ENCODE results near the gene PAX7. TPM values are rescaled to one million over a fixed set of nuclear protein-coding genes. Genes with fewer than 3 reads are reported as not detected.

The PAX7 gene
- total and polyA plus RNA-seq, 2 donors (not counting 1 experiment from before 2014, with no cell fraction given) = not detected

GRCh38 chr1:18710002-18710401, 79.4 kb downstream of the PAX7 start:
- TF ChIP-seq EZH2 (IDR thresholded peaks at IDR 0.05; ENCODE audit: borderline replicate concordance, insufficient read depth, low read depth, low read length, poor library complexity, severe bottlenecking) (no peak), CTCF (IDR thresholded peaks at IDR 0.05) (no peak)
- Mint-ChIP-seq H3K4me3 (no peak overlapping the region), H3K9me3 (ENCODE audit: insufficient read depth) (no peaks in the 10 kb centered on the region), H3K4me1 (no peaks in the 10 kb centered on the region), H3K27ac (no peak overlapping the region), H3K27me3 (peaks cover 35% of the 10 kb centered on the region)
- Histone ChIP-seq H3K79me2 (ENCODE audit: control insufficient read depth, insufficient read depth, low read length) (no peaks in the 10 kb centered on the region), H3K27me3 (replicated peaks in 1 of 4; ENCODE audit: control extremely low read depth in 1 of 4, control insufficient read depth in 3 of 4, insufficient read depth in 4 of 4, low read length in 3 of 4) (peaks cover 0 to 11% (median 0%) of the 10 kb centered on the region in 4 experiments), H3K27ac (ENCODE audit: low read length in 2 of 2) (no peak overlapping the region), H3K4me3 (ENCODE audit: control extremely low read depth in 1 of 5, extremely low read depth in 1 of 5, insufficient read depth in 1 of 5, low read depth in 2 of 5, low read length in 4 of 5) (no peak overlapping the region), H3K4me2 (replicated peaks; ENCODE audit: low read depth, low read length, poor library complexity, severe bottlenecking) (no peak overlapping the region), H2AFZ (ENCODE audit: insufficient read depth, low read depth, low read length, poor library complexity, severe bottlenecking) (no peak overlapping the region), H3K9me3 (ENCODE audit: control extremely low read depth in 1 of 3, control insufficient read depth in 2 of 3, insufficient read depth in 1 of 3, low read length in 2 of 3) (no peaks in the 10 kb centered on the region), H3K9ac (ENCODE audit: low read length) (no peak overlapping the region), H3K36me3 (replicated peaks in 1 of 2; ENCODE audit: control extremely low read depth in 1 of 2, control insufficient read depth in 1 of 2, extremely low read depth in 1 of 2, insufficient read depth in 2 of 2, low read length in 1 of 2) (no peaks in the 10 kb centered on the region), H3K4me1 (ENCODE audit: control insufficient read depth in 2 of 2, insufficient read depth in 2 of 2, low read length in 2 of 2) (no peaks in the 10 kb centered on the region), H4K20me1 (ENCODE audit: control insufficient read depth, insufficient read depth, low read length, poor library complexity, severe bottlenecking) (no peaks in the 10 kb centered on the region)
- DNase-seq (no peak), ATAC-seq (ENCODE audit: low read depth) (no peak)
- ChIA-PET POLR2A (no interaction called here), CTCF (no interaction called here)
- intact Hi-C loops (cut with micrococcal nuclease) = no loop called here
- no CpG with 5 or more reads among the region's 3 CpGs for WGBS (ENCODE audit: insufficient coverage)

- H3K27me3 ChIP-seq (replicated peaks in 1 of 4; ENCODE audit: control extremely low read depth in 1 of 4, control insufficient read depth in 3 of 4, insufficient read depth in 4 of 4, low read length in 3 of 4) = peaks cover 0 to 14% (median 0%) of the 10 kb centered on the region in 4 experiments
- TF ChIP-seq CTCF (IDR thresholded peaks at IDR 0.05) (no peak), EZH2 (IDR thresholded peaks at IDR 0.05; ENCODE audit: borderline replicate concordance, insufficient read depth, low read depth, low read length, poor library complexity, severe bottlenecking) (no peak)
- no peak overlapping the region for H3K4me2 ChIP-seq (replicated peaks; ENCODE audit: low read depth, low read length, poor library complexity, severe bottlenecking)
- peaks cover 45% of the 10 kb centered on the region for H3K27me3 Mint-ChIP-seq
- POLR2A ChIA-PET = no interaction called here
- H3K9me3 ChIP-seq (ENCODE audit: control extremely low read depth in 1 of 3, control insufficient read depth in 2 of 3, insufficient read depth in 1 of 3, low read length in 2 of 3) = no peaks in the 10 kb centered on the region
- no peak overlapping the region for H3K4me3 ChIP-seq (ENCODE audit: control extremely low read depth in 1 of 5, extremely low read depth in 1 of 5, insufficient read depth in 1 of 5, low read depth in 2 of 5, low read length in 4 of 5)
- no peak overlapping the region for H3K9ac ChIP-seq (ENCODE audit: low read length)
- no peak overlapping the region for H3K4me3 Mint-ChIP-seq
- no peaks in the 10 kb centered on the region for H3K79me2 ChIP-seq (ENCODE audit: control insufficient read depth, insufficient read depth, low read length)
- no peak overlapping the region for H3K27ac ChIP-seq (ENCODE audit: low read length in 2 of 2)
- intact Hi-C loops (cut with micrococcal nuclease) = no loop called here
- ATAC-seq (ENCODE audit: low read depth) = no peak
- CTCF ChIA-PET = no interaction called here
- H3K36me3 ChIP-seq (replicated peaks in 1 of 2; ENCODE audit: control extremely low read depth in 1 of 2, control insufficient read depth in 1 of 2, extremely low read depth in 1 of 2, insufficient read depth in 2 of 2, low read length in 1 of 2) = no peaks in the 10 kb centered on the region
- no peak overlapping the region for H3K27ac Mint-ChIP-seq
- no peaks in the 10 kb centered on the region for H4K20me1 ChIP-seq (ENCODE audit: control insufficient read depth, insufficient read depth, low read length, poor library complexity, severe bottlenecking)
- H2AFZ ChIP-seq (ENCODE audit: insufficient read depth, low read depth, low read length, poor library complexity, severe bottlenecking) = no peak overlapping the region
- H3K4me1 ChIP-seq (ENCODE audit: control insufficient read depth in 2 of 2, insufficient read depth in 2 of 2, low read length in 2 of 2) = no peaks in the 10 kb centered on the region
- H3K9me3 Mint-ChIP-seq (ENCODE audit: insufficient read depth) = no peaks in the 10 kb centered on the region
- peaks cover 4% of the 10 kb centered on the region for H3K4me1 Mint-ChIP-seq
- no peak for DNase-seq
- 52% methylated on average over 5 of the region's 8 CpGs for WGBS (ENCODE audit: insufficient coverage)
These were observed 80.4 kb downstream of the PAX7 start for GRCh38 chr1:18711003-18711402.

Measured in B cell (primary cell).